Right ventricle myocardium inferior (tissue), 1 donor: ENCODE measurements around the gene REV3L. TPM values are rescaled to one million over a fixed set of nuclear protein-coding genes. Genes with fewer than 3 reads are reported as not detected.
A peak's percentile ranks its signal among the peaks of the same experiment; 100 is the strongest.
"Not testable (repeated sequence)": the region's sequence is repeated elsewhere in the genome, so short reads cannot be mapped to it uniquely, and the experiment has no call there.

Source experiments
- ATAC-seq: fragments of 200-7000 bp; cut with Tn5 transposase; one replicate; pipeline ENCODE4 v1.9.1; 2020; ENCODE audit warnings: mild to moderate bottlenecking, moderate library complexity
- DNase-seq: peaks from one replicate; pipeline ENCODE4 v3.0.0; 2021; ENCODE audit errors: missing footprints
- intact Hi-C: fragments of 100-400 bp; cut with DNase I; formaldehyde crosslinking; loops from one replicate; pipeline ENCODE4 v1.11.0; 2022
- total RNA-seq: library from RNA; stranded (reverse); fragmentation: NEBNext Ultra II Directional; extraction: Animal tissue kit (Norgen Biotek cat#: 25700); gene quantifications from one replicate; pipeline ENCODE4 v1.2.1, GENCODE V29; 2021
- donor health status: DM: no; HTN: yes; CAD: no; lungs with severe emphysema.

Gene REV3L
- total RNA-seq, 1 donor from 2014 or later, result 16.7 TPM

GRCh38 chr6:111354758-111355555 is 128.1 kb downstream of the REV3L start:
- intact Hi-C loops, result no loop called here

DNA sequence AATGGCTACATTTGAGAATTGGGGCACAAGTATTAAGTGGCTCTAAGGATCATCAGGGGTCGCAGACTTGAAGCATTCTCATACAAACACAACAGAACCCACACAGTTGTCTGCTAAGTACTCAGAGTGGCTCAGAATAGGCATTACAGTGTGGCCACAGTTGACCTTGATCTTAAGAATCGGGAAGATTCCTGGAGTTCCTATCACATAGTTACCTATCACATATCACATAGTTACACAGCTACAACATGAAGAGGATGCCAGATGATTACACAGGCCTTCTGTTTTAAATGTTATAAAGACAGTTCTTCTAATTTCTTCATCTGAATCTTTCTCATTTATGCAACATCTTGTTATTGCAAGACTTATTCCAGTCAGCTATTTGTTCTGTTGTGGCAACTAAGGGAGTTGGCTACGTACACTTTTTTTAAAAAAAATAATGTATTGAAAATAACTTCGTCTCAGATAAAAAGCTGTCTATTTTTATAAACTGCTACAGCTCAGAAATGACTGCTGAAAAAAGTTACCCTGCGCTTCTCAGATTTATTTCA is 129.0 kb downstream of the REV3L start:
- intact Hi-C loops, result no loop called here
- DNase-seq (no peak), ATAC-seq (peak; percentile 26)

More at GRCh38 chr6:111354758-111355555, 128.1 kb downstream of the REV3L start:
- ATAC-seq (no peak), DNase-seq (no peak)

DNA sequence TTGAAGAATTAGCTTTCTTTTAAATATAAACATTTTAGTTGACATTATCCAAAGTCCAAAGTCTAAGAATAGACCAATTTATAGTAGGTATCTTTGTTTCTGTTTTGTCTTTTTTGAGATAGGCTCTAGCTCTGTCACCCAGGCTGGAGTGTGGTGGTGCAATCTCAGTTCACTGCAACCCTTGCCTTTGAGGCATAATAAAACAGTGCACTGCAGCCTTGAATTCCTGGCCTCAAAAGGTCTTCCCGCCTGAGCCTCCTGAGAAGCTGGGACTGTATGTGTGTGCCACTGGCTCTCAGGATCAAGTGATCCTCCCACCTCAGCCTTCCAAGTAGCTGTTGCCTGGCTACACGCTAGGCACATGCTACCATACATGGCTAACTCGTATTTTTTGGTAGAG is 135.4 kb downstream of the REV3L start:
- intact Hi-C loops, result no loop called here
- ATAC-seq (no peak), DNase-seq (no peak)

GRCh38 chr6:111342913-111343312 is 140.1 kb downstream of the REV3L start:
- intact Hi-C loops, result no loop called here
- DNase-seq, result no peak
- ATAC-seq, result no peak

DNA sequence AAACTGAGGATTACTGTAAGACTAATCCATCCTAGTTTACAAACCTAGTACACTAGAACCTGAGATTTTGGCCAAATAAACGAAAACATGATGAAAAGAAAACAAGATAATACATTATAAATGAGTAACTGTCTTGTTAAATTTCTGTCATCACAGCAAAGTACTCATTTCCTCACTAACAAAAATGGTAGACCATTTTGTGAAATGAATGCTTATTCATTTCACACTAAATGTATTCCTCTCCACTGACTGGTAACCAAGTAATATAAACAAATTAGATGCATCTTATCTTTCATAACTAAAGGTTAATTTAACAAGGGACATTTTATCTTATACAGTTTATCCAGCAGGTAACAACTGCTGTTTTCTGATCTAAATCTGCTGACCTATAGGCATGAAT is 143.7 kb downstream of the REV3L start:
- ATAC-seq, result no peak
- intact Hi-C loops, result no loop called here

GRCh38 chr6:111338843-111339242 is 144.2 kb downstream of the REV3L start:
- intact Hi-C loops, result no loop called here
- ATAC-seq, result no peak
- no peak for DNase-seq

More for the DNA sequence above, 143.7 kb downstream of the REV3L start:
- no peak for DNase-seq

- intact Hi-C loops, result no loop called here
- ATAC-seq (no peak), DNase-seq (no peak)
Measured at GRCh38 chr6:111337829-111338236, 145.2 kb downstream of the REV3L start.

GRCh38 chr6:111329882-111330633 is 153.0 kb downstream of the REV3L start:
- DNase-seq, result no peak
- intact Hi-C loops, result no loop called here
- no peak for ATAC-seq

DNA sequence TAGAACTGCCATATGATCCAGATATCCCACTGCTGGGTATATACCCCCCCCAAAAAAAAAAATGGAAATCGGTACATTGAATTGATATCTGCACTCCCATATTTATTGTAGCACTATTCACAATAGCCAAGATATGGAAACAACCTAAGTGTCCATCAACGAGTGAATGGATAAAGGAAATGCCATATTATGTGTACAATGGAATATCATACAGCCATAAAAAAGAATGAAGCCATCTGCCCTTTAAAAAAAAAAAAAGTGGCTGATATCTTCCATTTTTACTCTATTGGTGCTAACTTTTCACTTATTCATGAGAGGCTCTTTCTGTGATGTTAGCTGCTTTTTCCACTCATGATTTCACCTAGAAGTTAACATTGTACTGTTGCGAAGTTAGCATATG is 156.5 kb downstream of the REV3L start:
- intact Hi-C loops, result no loop called here
- ATAC-seq, result no peak
- no peak for DNase-seq

GRCh38 chr6:111322145-111322544 is 160.9 kb downstream of the REV3L start:
- ATAC-seq (no peak), DNase-seq (no peak)
- intact Hi-C loops, result no loop called here

DNA sequence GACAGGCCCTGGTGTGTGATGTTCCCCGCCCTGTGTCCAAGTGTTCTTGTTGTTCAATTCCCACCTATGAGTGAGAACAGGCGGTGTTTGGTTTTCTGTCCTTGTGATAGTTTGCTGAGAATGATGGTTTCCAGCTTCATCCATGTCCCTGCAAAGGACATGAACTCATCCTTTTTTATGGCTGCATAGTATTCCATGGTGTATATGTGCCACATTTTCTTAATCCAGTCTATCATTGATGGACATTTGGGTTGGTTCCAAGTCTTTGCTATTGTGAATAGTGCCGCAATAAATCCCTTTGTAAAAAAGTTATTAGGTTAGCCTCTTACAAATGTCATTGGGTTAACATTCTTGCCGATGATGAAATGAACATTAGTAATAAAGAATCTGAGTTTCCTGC is 175.1 kb downstream of the REV3L start:
- DNase-seq, ATAC-seq, intact Hi-C loops: not testable (repeated sequence)

- intact Hi-C loops, result no loop called here
Measured at GRCh38 chr6:111307275-111307858, 175.7 kb downstream of the REV3L start.

GRCh38 chr6:111306104-111306888 is 176.7 kb downstream of the REV3L start:
- DNase-seq (no peak), ATAC-seq (no peak)
- intact Hi-C loops, result no loop called here

More at GRCh38 chr6:111307275-111307858, 175.7 kb downstream of the REV3L start:
- ATAC-seq (no peak), DNase-seq (no peak)

- intact Hi-C loops, result no loop called here
- ATAC-seq, result peak; percentile 42
Measured at GRCh38 chr6:111301946-111302345, 181.1 kb downstream of the REV3L start.

GRCh38 chr6:111300938-111301800 is 181.8 kb downstream of the REV3L start:
- ATAC-seq, intact Hi-C loops, DNase-seq: not testable (repeated sequence)

More at GRCh38 chr6:111301946-111302345, 181.1 kb downstream of the REV3L start:
- DNase-seq, result no peak

DNA sequence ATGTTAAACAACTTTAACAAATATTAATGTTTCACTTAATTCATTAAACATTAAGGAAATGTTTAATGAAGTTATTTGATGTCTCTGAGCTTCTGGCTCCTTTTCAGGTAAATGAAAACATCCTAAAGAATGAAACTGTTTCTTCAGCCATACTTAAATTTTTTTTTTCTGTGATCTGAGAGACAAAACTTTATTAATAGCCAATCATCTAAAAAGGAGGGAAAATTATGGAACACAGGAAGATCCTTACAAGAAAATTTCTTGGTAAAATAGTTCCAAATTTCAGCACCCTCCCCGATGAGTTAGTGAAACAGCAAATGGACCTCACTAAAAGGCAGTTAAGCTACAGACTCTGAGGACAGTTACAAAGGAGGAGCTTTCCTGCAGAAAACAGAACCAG is 185.2 kb downstream of the REV3L start:
- ATAC-seq (no peak), DNase-seq (no peak)

GRCh38 chr6:111294374-111294967 is 188.5 kb downstream of the REV3L start:
- ATAC-seq (peak; percentile 16), DNase-seq (no peak)
- intact Hi-C loops, result no loop called here

More for the DNA sequence above, 185.2 kb downstream of the REV3L start:
- intact Hi-C loops, result no loop called here
